GM12878 (cell line): ENCODE data around the gene CDKL5. TPM values are rescaled to one million over a fixed set of nuclear protein-coding genes. Genes with fewer than 3 reads are reported as not detected.

Experiments used
- CHD4 ChIP-seq: fragments of 200-600 bp; sonication (generic); IDR thresholded peaks from 2 replicates; pipeline ENCODE4 v1.6.1; 2016; ENCODE audit warnings: mild to moderate bottlenecking
- EP300 ChIP-seq, 2 experiments: fragments of 150-350 bp in 1 of 2; IDR thresholded peaks; 2 replicates each; pipeline ENCODE4 v1.6.1; 2011 to 2012; ENCODE audit warnings: low read depth in 2 of 2, low read length in 2 of 2, borderline replicate concordance in 1 of 2, improper control_type of control experiment in 1 of 2, inconsistent platforms in 1 of 2; ENCODE audit not compliant: control insufficient read depth in 1 of 2
- HDAC6 ChIP-seq: fragments of 200-600 bp; sonication (generic); IDR thresholded peaks from one replicate; pipeline ENCODE4 v1.8.0; 2017; ENCODE audit warnings: antibody characterized with exemption; ENCODE audit not compliant: unreplicated experiment
- JUNB ChIP-seq: IDR thresholded peaks from 2 replicates; pipeline ENCODE4 v1.6.1; 2016; ENCODE audit warnings: antibody characterized with exemption, mild to moderate bottlenecking
- RAD21 ChIP-seq: IDR thresholded peaks from 2 replicates; pipeline ENCODE4 v1.6.1; 2011; ENCODE audit warnings: mild to moderate bottlenecking, low read depth, low read length, moderate library complexity; ENCODE audit not compliant: insufficient read depth
- SMC3 ChIP-seq: IDR thresholded peaks from 2 replicates; pipeline ENCODE4 v1.6.1; 2011; ENCODE audit warnings: low read length, improper control_type of control experiment, borderline replicate concordance
- SUZ12 ChIP-seq: fragments of 200-600 bp; sonication (generic); IDR thresholded peaks from one replicate; pipeline ENCODE4 v1.6.1; 2018; ENCODE audit warnings: antibody characterized with exemption, mild to moderate bottlenecking; ENCODE audit not compliant: unreplicated experiment
- ZBED1 ChIP-seq: IDR thresholded peaks from 2 replicates; pipeline ENCODE4 v1.6.1; 2016; ENCODE audit warnings: borderline replicate concordance
- polyA plus RNA-seq, 11 experiments: library from polyadenylated mRNA; depleted of rRNA in 4 of 11; unstranded in 6 of 11; stranded (reverse) in 5 of 11; fragments of >200 nt; fragmentation: Nextera tagmentation in 4 of 11; fragmentation: Illumina TruSeq in 1 of 11; extraction: Ambion mirVana in 4 of 11; extraction: Trizol in 1 of 11; gene quantifications; 1 replicate in 1 of 11; 2 replicates in 10 of 11; pipeline versions ENCODE4 v1.2.1 to v1.2.3, GENCODE V29; 2011 to 2016; ENCODE audit warnings: inconsistent platforms in 2 of 11, missing spikeins in 2 of 11, low read depth in 1 of 11
- total RNA-seq, 4 experiments: library from RNA; depleted of rRNA in 3 of 4; stranded (reverse); fragments of >200 nt in 3 of 4; fragmentation: Illumina TruSeq in 1 of 4; extraction: Trizol in 1 of 4; gene quantifications; 2 replicates each; pipeline versions ENCODE4 v1.2.1 to v1.2.3, GENCODE V29; 2013 to 2021
- TF ChIP-seq, protein P1 (sequence below): IDR thresholded peaks from 2 replicates; pipeline ENCODE4 v1.6.1; 2011; ENCODE audit warnings: borderline replicate concordance, low read depth, mild to moderate bottlenecking, moderate library complexity, mixed read lengths, low read length; ENCODE audit not compliant: insufficient read depth; ENCODE audit errors: extremely low read length
- TF ChIP-seq, protein P2 (sequence below): fragments of 450-650 bp; IDR thresholded peaks from 2 replicates; pipeline ENCODE4 v1.6.1; 2016; ENCODE audit warnings: mild to moderate bottlenecking, moderate library complexity, borderline replicate concordance

Gene CDKL5
- total and polyA plus RNA-seq, 10 of the 15 experiments (the other 5 are each of a cell fraction or from before 2014, with no cell fraction given): 1.4 to 14.5 (median 6.3) TPM

DNA sequence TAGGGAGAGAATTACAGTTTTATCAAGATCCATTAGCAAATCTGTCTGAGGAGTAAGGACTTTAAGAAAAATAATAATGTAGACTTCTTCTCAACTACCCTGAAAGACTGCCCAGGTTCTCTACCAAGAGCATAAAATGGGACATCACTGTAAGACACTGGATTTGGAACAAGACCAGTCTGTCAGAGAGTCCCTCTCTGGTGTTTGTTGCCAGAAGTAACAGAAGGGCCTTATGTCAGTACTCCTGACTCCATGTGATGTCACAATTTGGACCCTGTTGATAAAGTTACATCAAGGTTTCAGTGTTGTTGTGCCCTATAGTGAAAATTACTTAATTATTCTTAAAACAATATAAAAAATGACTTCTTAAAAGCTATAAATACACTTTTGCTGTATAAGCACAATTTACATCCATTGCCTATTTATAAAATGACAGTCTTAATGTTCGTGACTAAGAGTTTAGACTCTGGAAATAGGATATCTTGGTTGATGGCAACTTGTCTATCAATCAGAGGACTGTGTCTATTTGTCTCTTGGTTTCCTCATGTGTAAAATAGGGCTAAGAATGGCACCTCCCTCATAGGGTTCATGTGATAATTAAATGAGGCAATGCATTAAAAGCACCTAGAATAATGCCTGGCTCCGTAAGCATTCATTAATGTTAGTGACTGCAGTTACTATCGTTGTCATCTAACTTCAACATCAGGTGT is 188.7 kb downstream of the CDKL5 start (continued):
- TF ChIP-seq, protein P1, sequence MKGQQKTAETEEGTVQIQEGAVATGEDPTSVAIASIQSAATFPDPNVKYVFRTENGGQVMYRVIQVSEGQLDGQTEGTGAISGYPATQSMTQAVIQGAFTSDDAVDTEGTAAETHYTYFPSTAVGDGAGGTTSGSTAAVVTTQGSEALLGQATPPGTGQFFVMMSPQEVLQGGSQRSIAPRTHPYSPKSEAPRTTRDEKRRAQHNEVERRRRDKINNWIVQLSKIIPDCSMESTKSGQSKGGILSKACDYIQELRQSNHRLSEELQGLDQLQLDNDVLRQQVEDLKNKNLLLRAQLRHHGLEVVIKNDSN: no peak
- TF ChIP-seq SMC3: no peak
- TF ChIP-seq, protein P2, sequence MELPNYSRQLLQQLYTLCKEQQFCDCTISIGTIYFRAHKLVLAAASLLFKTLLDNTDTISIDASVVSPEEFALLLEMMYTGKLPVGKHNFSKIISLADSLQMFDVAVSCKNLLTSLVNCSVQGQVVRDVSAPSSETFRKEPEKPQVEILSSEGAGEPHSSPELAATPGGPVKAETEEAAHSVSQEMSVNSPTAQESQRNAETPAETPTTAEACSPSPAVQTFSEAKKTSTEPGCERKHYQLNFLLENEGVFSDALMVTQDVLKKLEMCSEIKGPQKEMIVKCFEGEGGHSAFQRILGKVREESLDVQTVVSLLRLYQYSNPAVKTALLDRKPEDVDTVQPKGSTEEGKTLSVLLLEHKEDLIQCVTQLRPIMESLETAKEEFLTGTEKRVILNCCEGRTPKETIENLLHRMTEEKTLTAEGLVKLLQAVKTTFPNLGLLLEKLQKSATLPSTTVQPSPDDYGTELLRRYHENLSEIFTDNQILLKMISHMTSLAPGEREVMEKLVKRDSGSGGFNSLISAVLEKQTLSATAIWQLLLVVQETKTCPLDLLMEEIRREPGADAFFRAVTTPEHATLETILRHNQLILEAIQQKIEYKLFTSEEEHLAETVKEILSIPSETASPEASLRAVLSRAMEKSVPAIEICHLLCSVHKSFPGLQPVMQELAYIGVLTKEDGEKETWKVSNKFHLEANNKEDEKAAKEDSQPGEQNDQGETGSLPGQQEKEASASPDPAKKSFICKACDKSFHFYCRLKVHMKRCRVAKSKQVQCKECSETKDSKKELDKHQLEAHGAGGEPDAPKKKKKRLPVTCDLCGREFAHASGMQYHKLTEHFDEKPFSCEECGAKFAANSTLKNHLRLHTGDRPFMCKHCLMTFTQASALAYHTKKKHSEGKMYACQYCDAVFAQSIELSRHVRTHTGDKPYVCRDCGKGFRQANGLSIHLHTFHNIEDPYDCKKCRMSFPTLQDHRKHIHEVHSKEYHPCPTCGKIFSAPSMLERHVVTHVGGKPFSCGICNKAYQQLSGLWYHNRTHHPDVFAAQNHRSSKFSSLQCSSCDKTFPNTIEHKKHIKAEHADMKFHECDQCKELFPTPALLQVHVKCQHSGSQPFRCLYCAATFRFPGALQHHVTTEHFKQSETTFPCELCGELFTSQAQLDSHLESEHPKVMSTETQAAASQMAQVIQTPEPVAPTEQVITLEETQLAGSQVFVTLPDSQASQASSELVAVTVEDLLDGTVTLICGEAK: no peak
- no peak for TF ChIP-seq RAD21
- no peak for TF ChIP-seq EP300 (IDR thresholded peaks at IDR 0.05; ENCODE audit: borderline replicate concordance in 1 of 2, control insufficient read depth in 1 of 2, low read depth in 2 of 2, low read length in 2 of 2)
- TF ChIP-seq CHD4: no peak
- no peak for TF ChIP-seq ZBED1
- TF ChIP-seq HDAC6: no peak
- TF ChIP-seq JUNB: no peak
- no peak for TF ChIP-seq SUZ12
